DND-41 (cell line): ENCODE data around the gene TBL1X.

Experiments
- EZH2 ChIP-seq: IDR thresholded peaks from 3 replicates; pipeline ENCODE4 v1.6.1; 2012; ENCODE audit warnings: borderline replicate concordance, low read depth, mild to moderate bottlenecking, moderate library complexity, low read length, inconsistent platforms; ENCODE audit not compliant: severe bottlenecking
- TF ChIP-seq, protein P1 (sequence below): IDR thresholded peaks from 2 replicates; pipeline ENCODE4 v1.5.1; 2012; ENCODE audit warnings: borderline replicate concordance, low read length, moderate library complexity, mild to moderate bottlenecking; ENCODE audit not compliant: poor library complexity, severe bottlenecking; ENCODE audit errors: extremely low read depth

DNA sequence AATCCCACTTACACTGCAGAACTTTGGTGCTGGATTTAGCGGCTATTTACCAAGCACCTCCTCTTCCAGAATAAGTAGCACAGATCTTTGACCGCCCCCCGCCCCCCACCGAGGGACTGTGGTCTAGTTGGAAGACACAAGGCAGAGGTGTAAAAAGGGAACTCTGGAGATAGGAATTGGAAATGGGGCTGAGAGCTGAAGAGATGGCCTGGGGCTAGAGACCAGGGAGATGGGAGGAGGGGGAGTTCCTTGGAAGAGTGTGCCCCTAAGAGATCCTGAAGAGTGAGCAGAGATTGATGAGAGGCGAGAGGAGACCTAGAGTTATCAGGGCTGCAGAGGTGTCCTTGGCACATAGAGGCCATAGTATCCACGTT, 55.3 kb downstream of the TBL1X start:
- TF ChIP-seq EZH2: no peak
- TF ChIP-seq, protein P1, sequence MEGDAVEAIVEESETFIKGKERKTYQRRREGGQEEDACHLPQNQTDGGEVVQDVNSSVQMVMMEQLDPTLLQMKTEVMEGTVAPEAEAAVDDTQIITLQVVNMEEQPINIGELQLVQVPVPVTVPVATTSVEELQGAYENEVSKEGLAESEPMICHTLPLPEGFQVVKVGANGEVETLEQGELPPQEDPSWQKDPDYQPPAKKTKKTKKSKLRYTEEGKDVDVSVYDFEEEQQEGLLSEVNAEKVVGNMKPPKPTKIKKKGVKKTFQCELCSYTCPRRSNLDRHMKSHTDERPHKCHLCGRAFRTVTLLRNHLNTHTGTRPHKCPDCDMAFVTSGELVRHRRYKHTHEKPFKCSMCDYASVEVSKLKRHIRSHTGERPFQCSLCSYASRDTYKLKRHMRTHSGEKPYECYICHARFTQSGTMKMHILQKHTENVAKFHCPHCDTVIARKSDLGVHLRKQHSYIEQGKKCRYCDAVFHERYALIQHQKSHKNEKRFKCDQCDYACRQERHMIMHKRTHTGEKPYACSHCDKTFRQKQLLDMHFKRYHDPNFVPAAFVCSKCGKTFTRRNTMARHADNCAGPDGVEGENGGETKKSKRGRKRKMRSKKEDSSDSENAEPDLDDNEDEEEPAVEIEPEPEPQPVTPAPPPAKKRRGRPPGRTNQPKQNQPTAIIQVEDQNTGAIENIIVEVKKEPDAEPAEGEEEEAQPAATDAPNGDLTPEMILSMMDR: no peak
